ENCODE results near the gene SPTBN5.

DNA sequence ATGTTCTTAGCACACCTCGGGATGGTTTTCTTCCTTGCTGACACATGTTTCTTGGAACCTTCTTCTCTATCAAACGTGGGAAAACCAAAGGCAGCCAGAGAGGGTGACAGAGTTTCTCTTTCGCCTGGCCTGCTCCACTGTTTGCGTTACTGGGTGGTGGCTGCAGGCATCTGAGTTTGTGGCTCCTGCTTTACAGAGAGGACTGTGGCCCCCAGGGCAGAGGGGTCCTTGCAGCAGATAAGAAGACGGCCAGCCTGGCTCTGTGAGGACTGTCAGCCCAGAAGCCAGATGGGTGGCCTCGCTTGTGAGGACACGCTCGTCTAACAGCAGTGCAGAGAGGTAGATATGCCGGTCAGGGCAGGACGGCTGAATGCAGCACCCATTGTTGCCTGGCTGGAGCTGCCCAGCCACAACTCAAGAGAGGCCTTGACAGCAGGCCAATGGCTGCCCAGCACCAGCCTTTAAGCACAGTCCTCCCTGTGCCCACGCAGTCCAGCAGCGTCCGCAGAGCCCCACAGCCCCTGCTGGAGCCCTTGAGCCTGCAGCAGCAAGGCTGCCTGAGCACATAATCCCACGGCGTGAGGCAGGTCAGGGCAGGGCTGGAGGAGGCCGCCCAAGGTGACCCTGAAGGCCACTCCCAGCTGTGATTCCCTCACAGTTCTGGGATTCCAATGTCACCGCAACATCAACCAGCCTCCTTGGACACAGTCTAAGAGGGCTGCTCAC lies 15.0 kb upstream of the SPTBN5 start:
- TF ChIP-seq, protein P1, sequence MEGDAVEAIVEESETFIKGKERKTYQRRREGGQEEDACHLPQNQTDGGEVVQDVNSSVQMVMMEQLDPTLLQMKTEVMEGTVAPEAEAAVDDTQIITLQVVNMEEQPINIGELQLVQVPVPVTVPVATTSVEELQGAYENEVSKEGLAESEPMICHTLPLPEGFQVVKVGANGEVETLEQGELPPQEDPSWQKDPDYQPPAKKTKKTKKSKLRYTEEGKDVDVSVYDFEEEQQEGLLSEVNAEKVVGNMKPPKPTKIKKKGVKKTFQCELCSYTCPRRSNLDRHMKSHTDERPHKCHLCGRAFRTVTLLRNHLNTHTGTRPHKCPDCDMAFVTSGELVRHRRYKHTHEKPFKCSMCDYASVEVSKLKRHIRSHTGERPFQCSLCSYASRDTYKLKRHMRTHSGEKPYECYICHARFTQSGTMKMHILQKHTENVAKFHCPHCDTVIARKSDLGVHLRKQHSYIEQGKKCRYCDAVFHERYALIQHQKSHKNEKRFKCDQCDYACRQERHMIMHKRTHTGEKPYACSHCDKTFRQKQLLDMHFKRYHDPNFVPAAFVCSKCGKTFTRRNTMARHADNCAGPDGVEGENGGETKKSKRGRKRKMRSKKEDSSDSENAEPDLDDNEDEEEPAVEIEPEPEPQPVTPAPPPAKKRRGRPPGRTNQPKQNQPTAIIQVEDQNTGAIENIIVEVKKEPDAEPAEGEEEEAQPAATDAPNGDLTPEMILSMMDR (IDR thresholded peaks at IDR 0.05; ENCODE audit: low read depth, low read length, poor library complexity, severe bottlenecking): no peak
- no peak for TF ChIP-seq EZH2phosphoT487 (IDR thresholded peaks at IDR 0.05; ENCODE audit: borderline replicate concordance, low read length)

All from DOHH2 (cell line).